Measurements from ENCODE around the gene TNS3.

DNA sequence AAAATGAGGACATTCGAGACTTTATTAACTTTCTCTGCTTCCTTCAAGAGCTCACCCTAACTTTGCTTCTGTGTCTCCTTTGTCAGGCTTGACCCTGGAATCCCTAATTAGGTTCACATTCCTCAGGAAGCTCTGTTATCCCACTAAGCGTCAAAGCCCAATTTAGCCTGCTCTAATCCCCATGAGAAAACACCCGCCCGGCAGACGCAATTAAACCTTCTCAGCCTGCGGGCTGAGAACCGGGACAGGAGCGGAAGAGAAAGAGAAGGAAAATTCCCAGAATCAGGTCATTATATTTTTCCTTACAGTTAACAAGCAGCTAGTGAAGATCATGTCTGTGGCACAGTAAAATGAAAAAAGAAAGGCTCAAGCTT is 93.0 kb downstream of the TNS3 start:
- TF ChIP-seq, protein P1, sequence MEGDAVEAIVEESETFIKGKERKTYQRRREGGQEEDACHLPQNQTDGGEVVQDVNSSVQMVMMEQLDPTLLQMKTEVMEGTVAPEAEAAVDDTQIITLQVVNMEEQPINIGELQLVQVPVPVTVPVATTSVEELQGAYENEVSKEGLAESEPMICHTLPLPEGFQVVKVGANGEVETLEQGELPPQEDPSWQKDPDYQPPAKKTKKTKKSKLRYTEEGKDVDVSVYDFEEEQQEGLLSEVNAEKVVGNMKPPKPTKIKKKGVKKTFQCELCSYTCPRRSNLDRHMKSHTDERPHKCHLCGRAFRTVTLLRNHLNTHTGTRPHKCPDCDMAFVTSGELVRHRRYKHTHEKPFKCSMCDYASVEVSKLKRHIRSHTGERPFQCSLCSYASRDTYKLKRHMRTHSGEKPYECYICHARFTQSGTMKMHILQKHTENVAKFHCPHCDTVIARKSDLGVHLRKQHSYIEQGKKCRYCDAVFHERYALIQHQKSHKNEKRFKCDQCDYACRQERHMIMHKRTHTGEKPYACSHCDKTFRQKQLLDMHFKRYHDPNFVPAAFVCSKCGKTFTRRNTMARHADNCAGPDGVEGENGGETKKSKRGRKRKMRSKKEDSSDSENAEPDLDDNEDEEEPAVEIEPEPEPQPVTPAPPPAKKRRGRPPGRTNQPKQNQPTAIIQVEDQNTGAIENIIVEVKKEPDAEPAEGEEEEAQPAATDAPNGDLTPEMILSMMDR (IDR thresholded peaks at IDR 0.05), result no peak
- TF ChIP-seq POLR2A (IDR thresholded peaks at IDR 0.05), result no peak
